ENCODE measurements around the gene KIF26A.
"Not testable (repeated sequence)": the region's sequence is repeated elsewhere in the genome, so short reads cannot be mapped to it uniquely, and the experiment has no call there.

The KIF26A gene

DNA sequence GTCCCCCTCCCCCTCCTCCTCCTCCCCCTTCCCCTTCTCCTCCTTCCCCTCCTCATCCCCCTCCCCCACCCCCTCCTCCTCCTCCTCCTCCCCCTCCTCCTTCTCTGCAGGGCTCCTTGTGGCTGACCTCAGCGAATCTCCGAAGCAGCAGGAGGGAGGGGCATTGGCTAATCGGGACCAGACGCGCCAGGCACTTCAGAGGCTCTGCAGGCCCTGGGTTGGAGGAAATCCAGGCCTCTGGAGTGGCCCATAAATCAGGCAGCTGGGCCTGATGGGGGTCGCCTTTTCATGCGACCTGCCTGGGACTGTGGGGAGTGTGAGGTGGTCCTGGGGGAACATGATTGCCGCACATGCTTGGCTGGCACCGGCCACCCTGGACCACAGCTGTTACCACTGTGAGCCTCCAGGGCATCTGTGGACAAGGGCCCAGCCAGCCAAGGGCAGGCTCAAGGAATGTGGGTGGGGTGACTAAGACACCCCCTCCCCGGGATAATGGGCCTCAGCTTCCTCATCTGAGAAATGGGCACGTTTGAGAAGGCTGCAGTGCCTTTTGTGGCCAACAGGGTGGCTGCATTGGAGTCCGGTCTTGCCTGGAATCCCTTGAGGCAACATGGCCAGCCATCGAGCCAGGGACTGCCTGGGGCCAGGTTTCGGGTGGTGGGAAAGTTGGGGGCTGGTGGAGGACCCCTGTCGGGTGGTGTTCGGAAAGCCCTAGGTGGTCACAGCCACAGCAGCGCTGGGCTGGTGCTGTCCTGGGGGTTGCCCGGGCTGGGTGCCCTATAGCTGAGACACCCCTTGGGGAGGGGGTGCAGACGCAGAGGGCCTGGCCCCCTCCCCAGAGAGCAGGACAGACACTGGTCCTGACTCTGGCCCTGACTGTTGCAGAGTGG is 12.0 kb downstream of the KIF26A start:
- Histone ChIP-seq H3K27me3 (ENCODE audit: control insufficient read depth in 5 of 5, insufficient read depth in 4 of 5, low read length in 5 of 5) (peaks cover 0 to 38% (median 3%) of the 10 kb centered on the region in 5 donors), H3K9me3 (ENCODE audit: control insufficient read depth in 5 of 5, low read length in 5 of 5) (no peaks in the 10 kb centered on the region), H3K9ac (ENCODE audit: low read length in 5 of 5) (peak overlapping the region in 1 of 5 donors; percentile 28), H3K27ac (ENCODE audit: low read depth, low read length) (no peak overlapping the region), H3K4me1 (ENCODE audit: control insufficient read depth in 5 of 5, insufficient read depth in 5 of 5, low read length in 5 of 5) (peaks cover 0 to 65% (median 32%) of the 10 kb centered on the region in 5 donors), H3K36me3 (ENCODE audit: control insufficient read depth in 5 of 5, insufficient read depth in 5 of 5, low read length in 5 of 5) (peaks cover 0 to 11% (median 6%) of the 10 kb centered on the region in 5 donors), H3K4me3 (ENCODE audit: low read depth in 1 of 5, low read length in 5 of 5) (peak overlapping the region in 1 of 5 donors; percentile 23)

DNA sequence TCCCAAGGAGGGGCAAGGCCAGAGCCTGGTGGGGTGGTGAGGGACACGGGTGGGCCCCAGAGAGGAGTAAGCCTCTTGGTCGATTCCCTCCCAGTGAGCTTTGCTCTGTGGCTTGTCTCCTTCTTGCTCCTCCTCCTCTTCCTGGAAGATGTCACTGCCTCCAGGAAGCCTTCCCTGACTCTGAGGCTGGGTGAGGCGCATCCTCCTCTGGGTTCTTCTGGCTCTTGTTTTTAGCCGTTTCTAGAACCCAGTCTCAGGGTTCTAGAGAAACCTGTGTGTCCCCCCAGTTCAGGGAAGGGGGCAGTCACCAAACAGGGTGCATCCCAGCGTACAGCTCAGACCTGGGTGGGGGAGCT is 12.6 kb downstream of the KIF26A start:
- peaks cover 2 to 41% (median 3%) of the 10 kb centered on the region in 5 donors for H3K27me3 ChIP-seq (ENCODE audit: control insufficient read depth in 5 of 5, insufficient read depth in 4 of 5, low read length in 5 of 5)
- H3K27ac ChIP-seq (ENCODE audit: low read depth, low read length), result no peak overlapping the region
- no peak overlapping the region for H3K9ac ChIP-seq (ENCODE audit: low read length in 5 of 5)
- peaks cover 0 to 65% (median 37%) of the 10 kb centered on the region in 5 donors for H3K4me1 ChIP-seq (ENCODE audit: control insufficient read depth in 5 of 5, insufficient read depth in 5 of 5, low read length in 5 of 5)
- H3K9me3 ChIP-seq (ENCODE audit: control insufficient read depth in 5 of 5, low read length in 5 of 5), result no peaks in the 10 kb centered on the region
- no peak overlapping the region for H3K4me3 ChIP-seq (ENCODE audit: low read depth in 1 of 5, low read length in 5 of 5)
- H3K36me3 ChIP-seq (ENCODE audit: control insufficient read depth in 5 of 5, insufficient read depth in 5 of 5, low read length in 5 of 5), result peaks cover 0 to 11% (median 6%) of the 10 kb centered on the region in 5 donors

- peaks cover 0 to 62% (median 37%) of the 10 kb centered on the region in 5 donors for H3K4me1 ChIP-seq (ENCODE audit: control insufficient read depth in 5 of 5, insufficient read depth in 5 of 5, low read length in 5 of 5)
- no peak overlapping the region for H3K27ac ChIP-seq (ENCODE audit: low read depth, low read length)
- no peaks in the 10 kb centered on the region for H3K9me3 ChIP-seq (ENCODE audit: control insufficient read depth in 5 of 5, low read length in 5 of 5)
- H3K9ac ChIP-seq (ENCODE audit: low read length in 5 of 5), result no peak overlapping the region
- H3K4me3 ChIP-seq (ENCODE audit: low read depth in 1 of 5, low read length in 5 of 5), result no peak overlapping the region
- peaks cover 2 to 46% (median 3%) of the 10 kb centered on the region in 5 donors for H3K27me3 ChIP-seq (ENCODE audit: control insufficient read depth in 5 of 5, insufficient read depth in 4 of 5, low read length in 5 of 5)
- H3K36me3 ChIP-seq (ENCODE audit: control insufficient read depth in 5 of 5, insufficient read depth in 5 of 5, low read length in 5 of 5), result peaks cover 0 to 11% (median 6%) of the 10 kb centered on the region in 5 donors
Measured at GRCh38 chr14:104151566-104152245, 13.3 kb downstream of the KIF26A start.

DNA sequence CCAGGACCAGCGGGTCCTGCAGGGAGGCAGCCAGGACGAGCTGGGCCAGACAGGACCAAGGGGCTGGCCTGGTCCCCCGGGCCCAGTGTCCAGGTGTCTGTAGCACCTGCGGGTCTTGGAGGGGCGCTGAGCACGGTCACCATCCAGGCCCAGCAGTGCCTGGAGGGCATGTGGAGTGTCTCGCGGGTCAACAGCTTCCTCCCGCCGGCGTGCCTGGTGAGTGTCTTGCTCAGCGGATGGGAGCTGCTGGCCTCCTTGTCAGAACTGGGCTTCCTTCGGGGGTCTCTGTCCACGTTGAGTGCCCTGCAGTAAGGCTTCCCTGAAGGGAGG is 13.8 kb downstream of the KIF26A start:
- peaks cover 2 to 42% (median 3%) of the 10 kb centered on the region in 5 donors for H3K27me3 ChIP-seq (ENCODE audit: control insufficient read depth in 5 of 5, insufficient read depth in 4 of 5, low read length in 5 of 5)
- H3K9ac ChIP-seq (ENCODE audit: low read length in 5 of 5), result no peak overlapping the region
- H3K9me3 ChIP-seq (ENCODE audit: control insufficient read depth in 5 of 5, low read length in 5 of 5), result no peaks in the 10 kb centered on the region
- no peak overlapping the region for H3K27ac ChIP-seq (ENCODE audit: low read depth, low read length)
- H3K4me1 ChIP-seq (ENCODE audit: control insufficient read depth in 5 of 5, insufficient read depth in 5 of 5, low read length in 5 of 5), result peaks cover 0 to 57% (median 36%) of the 10 kb centered on the region in 5 donors
- H3K36me3 ChIP-seq (ENCODE audit: control insufficient read depth in 5 of 5, insufficient read depth in 5 of 5, low read length in 5 of 5), result peaks cover 0 to 11% (median 6%) of the 10 kb centered on the region in 5 donors
- no peak overlapping the region for H3K4me3 ChIP-seq (ENCODE audit: low read depth in 1 of 5, low read length in 5 of 5)

GRCh38 chr14:104152686-104153393 is 14.5 kb downstream of the KIF26A start:
- no peak overlapping the region for H3K4me3 ChIP-seq (ENCODE audit: low read depth in 1 of 5, low read length in 5 of 5)
- H3K4me1 ChIP-seq (ENCODE audit: control insufficient read depth in 5 of 5, insufficient read depth in 5 of 5, low read length in 5 of 5), result peaks cover 0 to 51% (median 30%) of the 10 kb centered on the region in 5 donors
- peaks cover 2 to 37% (median 3%) of the 10 kb centered on the region in 5 donors for H3K27me3 ChIP-seq (ENCODE audit: control insufficient read depth in 5 of 5, insufficient read depth in 4 of 5, low read length in 5 of 5)
- no peaks in the 10 kb centered on the region for H3K9me3 ChIP-seq (ENCODE audit: control insufficient read depth in 5 of 5, low read length in 5 of 5)
- no peak overlapping the region for H3K9ac ChIP-seq (ENCODE audit: low read length in 5 of 5)
- H3K36me3 ChIP-seq (ENCODE audit: control insufficient read depth in 5 of 5, insufficient read depth in 5 of 5, low read length in 5 of 5), result peaks cover 0 to 12% (median 6%) of the 10 kb centered on the region in 5 donors
- H3K27ac ChIP-seq (ENCODE audit: low read depth, low read length), result no peak overlapping the region

DNA sequence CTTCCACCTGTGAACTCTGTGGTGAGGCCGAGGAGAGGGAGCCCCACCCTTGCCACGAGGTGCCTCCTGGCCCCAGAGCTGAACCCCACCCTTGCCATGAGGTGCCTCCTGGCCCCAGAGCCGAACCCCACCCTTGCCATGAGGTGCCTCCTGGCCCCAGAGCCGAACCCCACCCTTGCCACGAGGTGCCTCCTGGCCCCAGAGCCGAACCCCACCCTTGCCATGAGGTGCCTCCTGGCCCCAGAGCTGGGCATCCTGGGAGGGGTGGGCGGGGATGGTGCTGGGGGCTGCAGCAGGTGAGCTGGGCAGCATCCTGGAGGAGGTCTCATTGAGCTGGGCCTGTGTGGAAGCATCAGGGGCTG is 15.0 kb downstream of the KIF26A start:
- H3K4me3 ChIP-seq (ENCODE audit: low read depth in 1 of 5, low read length in 5 of 5); H3K9me3 ChIP-seq (ENCODE audit: control insufficient read depth in 5 of 5, low read length in 5 of 5); H3K9ac ChIP-seq (ENCODE audit: low read length in 5 of 5); H3K27ac ChIP-seq (ENCODE audit: low read depth, low read length): not testable (repeated sequence)
- peaks cover 0 to 17% (median 6%) of the 10 kb centered on the region in 5 donors for H3K36me3 ChIP-seq (ENCODE audit: control insufficient read depth in 5 of 5, insufficient read depth in 5 of 5, low read length in 5 of 5)
- peaks cover 2 to 37% (median 3%) of the 10 kb centered on the region in 5 donors for H3K27me3 ChIP-seq (ENCODE audit: control insufficient read depth in 5 of 5, insufficient read depth in 4 of 5, low read length in 5 of 5)
- H3K4me1 ChIP-seq (ENCODE audit: control insufficient read depth in 5 of 5, insufficient read depth in 5 of 5, low read length in 5 of 5), result peaks cover 0 to 45% (median 30%) of the 10 kb centered on the region in 5 donors

- H3K4me3 ChIP-seq (ENCODE audit: low read depth in 1 of 5, low read length in 5 of 5), result no peak overlapping the region
- no peak overlapping the region for H3K27ac ChIP-seq (ENCODE audit: low read depth, low read length)
- H3K36me3 ChIP-seq (ENCODE audit: control insufficient read depth in 5 of 5, insufficient read depth in 5 of 5, low read length in 5 of 5), result peaks cover 0 to 22% (median 6%) of the 10 kb centered on the region in 5 donors
- H3K27me3 ChIP-seq (ENCODE audit: control insufficient read depth in 5 of 5, insufficient read depth in 4 of 5, low read length in 5 of 5), result peaks cover 2 to 37% (median 3%) of the 10 kb centered on the region in 5 donors
- H3K9me3 ChIP-seq (ENCODE audit: control insufficient read depth in 5 of 5, low read length in 5 of 5), result no peaks in the 10 kb centered on the region
- H3K9ac ChIP-seq (ENCODE audit: low read length in 5 of 5), result no peak overlapping the region
- peaks cover 0 to 38% (median 24%) of the 10 kb centered on the region in 5 donors for H3K4me1 ChIP-seq (ENCODE audit: control insufficient read depth in 5 of 5, insufficient read depth in 5 of 5, low read length in 5 of 5)
Measured at GRCh38 chr14:104154246-104154645, 15.9 kb downstream of the KIF26A start.

GRCh38 chr14:104155513-104155912 is 17.1 kb downstream of the KIF26A start:
- H3K36me3 ChIP-seq (ENCODE audit: control insufficient read depth in 5 of 5, insufficient read depth in 5 of 5, low read length in 5 of 5), result peaks cover 0 to 22% (median 6%) of the 10 kb centered on the region in 5 donors
- peaks cover 0 to 27% (median 14%) of the 10 kb centered on the region in 5 donors for H3K4me1 ChIP-seq (ENCODE audit: control insufficient read depth in 5 of 5, insufficient read depth in 5 of 5, low read length in 5 of 5)
- H3K4me3 ChIP-seq (ENCODE audit: low read depth in 1 of 5, low read length in 5 of 5), result no peak overlapping the region
- H3K27ac ChIP-seq (ENCODE audit: low read depth, low read length), result no peak overlapping the region
- no peaks in the 10 kb centered on the region for H3K9me3 ChIP-seq (ENCODE audit: control insufficient read depth in 5 of 5, low read length in 5 of 5)
- H3K27me3 ChIP-seq (ENCODE audit: control insufficient read depth in 5 of 5, insufficient read depth in 4 of 5, low read length in 5 of 5), result peaks cover under 1 to 36% (median 4%) of the 10 kb centered on the region in 5 donors
- no peak overlapping the region for H3K9ac ChIP-seq (ENCODE audit: low read length in 5 of 5)

DNA sequence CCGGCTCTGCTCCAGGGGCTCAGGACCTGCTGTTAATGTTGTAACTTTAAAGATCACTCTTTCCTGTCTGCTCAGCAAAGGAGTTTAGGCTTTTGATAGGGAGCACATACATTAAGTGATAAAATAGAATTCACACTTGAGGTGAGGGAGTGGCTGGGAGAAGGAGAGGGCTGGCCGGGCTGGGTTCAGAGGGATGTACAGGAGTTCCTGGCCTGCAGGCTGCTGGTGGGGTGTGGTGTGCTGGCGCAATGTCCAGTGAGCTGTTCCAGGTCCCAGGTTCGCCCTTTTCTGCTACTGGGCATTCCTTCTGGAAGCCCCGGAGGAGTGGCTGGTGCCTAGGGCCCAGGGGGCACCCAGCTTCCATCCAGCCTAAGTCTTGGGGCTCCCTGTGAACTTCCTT is 17.8 kb downstream of the KIF26A start:
- Histone ChIP-seq H3K9ac (ENCODE audit: low read length in 5 of 5) (no peak overlapping the region), H3K4me3 (ENCODE audit: low read depth in 1 of 5, low read length in 5 of 5) (no peak overlapping the region), H3K9me3 (ENCODE audit: control insufficient read depth in 5 of 5, low read length in 5 of 5) (no peaks in the 10 kb centered on the region), H3K27ac (ENCODE audit: low read depth, low read length) (no peak overlapping the region), H3K36me3 (ENCODE audit: control insufficient read depth in 5 of 5, insufficient read depth in 5 of 5, low read length in 5 of 5) (peaks cover 0 to 22% (median 6%) of the 10 kb centered on the region in 5 donors), H3K27me3 (ENCODE audit: control insufficient read depth in 5 of 5, insufficient read depth in 4 of 5, low read length in 5 of 5) (peaks cover 0 to 30% (median 4%) of the 10 kb centered on the region in 5 donors), H3K4me1 (ENCODE audit: control insufficient read depth in 5 of 5, insufficient read depth in 5 of 5, low read length in 5 of 5) (peaks cover 0 to 21% (median 9%) of the 10 kb centered on the region in 5 donors)
